Measurements from ENCODE around the gene ESYT2. TPM values are rescaled to one million over a fixed set of nuclear protein-coding genes. Genes with fewer than 3 reads are reported as not detected.

The ESYT2 gene
- polyA plus RNA-seq, 1 of the 3 experiments (the other 2 are of a cell fraction) = 34.2 TPM

DNA sequence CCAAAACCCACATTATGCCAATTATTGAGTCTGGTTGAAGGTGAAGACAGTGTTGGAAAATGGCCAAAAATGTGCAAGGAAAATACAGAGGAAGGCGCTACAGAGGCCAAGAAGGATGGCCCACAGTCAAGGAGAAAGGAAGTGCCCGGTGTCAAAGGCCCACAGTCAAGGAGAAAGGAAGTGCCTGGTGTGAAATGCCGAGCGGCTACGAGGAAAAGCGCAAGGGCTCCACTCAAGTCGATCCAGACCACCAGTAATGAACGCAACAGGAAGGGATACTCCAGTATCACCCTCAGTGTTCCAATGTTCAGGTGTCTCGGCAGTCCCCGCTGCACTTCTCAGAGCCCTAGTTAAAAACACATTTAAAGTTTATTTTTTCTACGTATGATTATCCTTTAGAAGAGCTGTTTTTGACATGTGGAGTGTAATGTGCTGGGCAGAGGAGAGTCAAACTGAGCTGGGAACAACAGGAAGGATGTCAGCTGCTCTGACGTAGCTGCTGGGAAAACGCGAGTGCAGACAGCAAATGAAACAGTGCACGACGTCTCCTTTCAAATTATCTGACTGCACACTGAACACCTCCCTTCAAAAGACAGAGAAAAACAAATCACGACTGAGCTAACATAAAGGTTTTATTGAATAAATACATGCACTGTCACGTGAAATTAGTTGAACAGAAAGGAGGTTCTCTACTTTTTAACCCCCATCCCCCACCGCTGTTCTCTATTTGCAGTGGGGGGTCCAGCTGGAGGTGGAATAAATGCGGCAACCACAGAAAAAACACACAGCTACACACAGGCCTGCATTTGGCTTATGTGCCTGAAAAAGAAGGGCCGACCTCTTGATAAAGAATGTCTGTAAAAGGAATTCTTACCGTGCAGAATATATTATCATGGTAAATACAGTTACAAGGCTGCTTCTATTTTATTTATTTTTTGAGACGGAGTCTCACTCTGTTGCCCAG is 98.6 kb downstream of the ESYT2 start (continued):
- TF ChIP-seq, protein P1, sequence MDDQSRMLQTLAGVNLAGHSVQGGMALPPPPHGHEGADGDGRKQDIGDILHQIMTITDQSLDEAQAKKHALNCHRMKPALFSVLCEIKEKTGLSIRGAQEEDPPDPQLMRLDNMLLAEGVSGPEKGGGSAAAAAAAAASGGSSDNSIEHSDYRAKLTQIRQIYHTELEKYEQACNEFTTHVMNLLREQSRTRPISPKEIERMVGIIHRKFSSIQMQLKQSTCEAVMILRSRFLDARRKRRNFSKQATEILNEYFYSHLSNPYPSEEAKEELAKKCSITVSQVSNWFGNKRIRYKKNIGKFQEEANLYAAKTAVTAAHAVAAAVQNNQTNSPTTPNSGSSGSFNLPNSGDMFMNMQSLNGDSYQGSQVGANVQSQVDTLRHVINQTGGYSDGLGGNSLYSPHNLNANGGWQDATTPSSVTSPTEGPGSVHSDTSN (IDR thresholded peaks at IDR 0.05) = no peak
- TF ChIP-seq EP300 (IDR thresholded peaks at IDR 0.05; ENCODE audit: borderline replicate concordance in 1 of 2, low read depth in 1 of 2, low read length in 1 of 2) (no peak), MXI1 (IDR thresholded peaks at IDR 0.05; ENCODE audit: low read depth, low read length) (no peak)
- TF ChIP-seq, protein P2, sequence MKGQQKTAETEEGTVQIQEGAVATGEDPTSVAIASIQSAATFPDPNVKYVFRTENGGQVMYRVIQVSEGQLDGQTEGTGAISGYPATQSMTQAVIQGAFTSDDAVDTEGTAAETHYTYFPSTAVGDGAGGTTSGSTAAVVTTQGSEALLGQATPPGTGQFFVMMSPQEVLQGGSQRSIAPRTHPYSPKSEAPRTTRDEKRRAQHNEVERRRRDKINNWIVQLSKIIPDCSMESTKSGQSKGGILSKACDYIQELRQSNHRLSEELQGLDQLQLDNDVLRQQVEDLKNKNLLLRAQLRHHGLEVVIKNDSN (IDR thresholded peaks at IDR 0.05; ENCODE audit: borderline replicate concordance, low read depth) = no peak
- TF ChIP-seq, protein P3, sequence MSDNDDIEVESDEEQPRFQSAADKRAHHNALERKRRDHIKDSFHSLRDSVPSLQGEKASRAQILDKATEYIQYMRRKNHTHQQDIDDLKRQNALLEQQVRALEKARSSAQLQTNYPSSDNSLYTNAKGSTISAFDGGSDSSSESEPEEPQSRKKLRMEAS (IDR thresholded peaks at IDR 0.05; ENCODE audit: low read depth) = no peak

DNA sequence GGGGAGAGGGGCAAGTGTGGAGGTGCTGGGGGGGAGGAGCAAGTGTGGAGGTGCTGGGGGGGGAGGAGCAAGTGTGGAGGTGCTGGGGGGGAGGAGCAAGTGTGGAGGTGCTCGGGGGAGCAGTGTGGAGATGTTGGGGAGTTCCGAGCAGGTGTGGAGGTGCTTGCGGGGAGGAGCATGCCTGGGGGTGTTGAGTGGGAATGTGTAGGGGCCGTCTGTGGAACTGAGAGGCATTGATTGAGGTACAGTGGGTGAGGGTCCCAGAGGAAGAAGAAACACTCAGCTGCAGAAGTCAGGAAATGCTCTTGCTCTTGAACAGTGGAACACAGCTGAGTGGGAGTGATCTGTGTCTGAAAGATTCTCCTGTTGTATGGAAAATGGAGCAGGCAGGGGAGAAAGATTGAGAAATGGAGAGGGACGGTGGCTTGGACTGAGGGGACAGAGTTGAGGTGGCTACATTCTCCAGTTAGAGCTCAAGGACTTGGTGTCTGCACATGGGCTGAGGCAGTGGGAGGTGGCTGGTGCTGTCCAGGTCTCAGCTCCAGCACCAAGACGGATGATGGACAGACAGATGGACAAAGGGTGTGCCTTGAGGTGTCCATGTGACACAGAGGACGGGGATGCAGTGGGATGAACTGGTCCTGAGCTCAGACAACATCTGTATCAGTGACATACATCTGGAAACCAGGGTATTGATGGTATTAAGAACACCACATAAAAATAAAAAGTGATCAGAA is 99.5 kb downstream of the ESYT2 start:
- Histone ChIP-seq H4K20me1 (ENCODE audit: insufficient read depth) (no peaks in the 10 kb centered on the region), H3K9me2 (no peaks in the 10 kb centered on the region), H3K9ac (no peak overlapping the region), H3K4me2 (no peak overlapping the region), H3K9me3 (no peaks in the 10 kb centered on the region), H3F3A (replicated peaks; ENCODE audit: insufficient read depth) (peaks cover 7% of the 10 kb centered on the region), H3K27ac (ENCODE audit: low read depth in 2 of 2, low read length in 1 of 2) (no peak overlapping the region), H3K36me3 (replicated peaks in 1 of 2; ENCODE audit: control insufficient read depth in 1 of 2, insufficient read depth in 2 of 2, low read length in 1 of 2) (peaks cover 17 to 18% of the 10 kb centered on the region in 2 experiments), H3K27me3 (ENCODE audit: insufficient read depth) (no peaks in the 10 kb centered on the region), H3K79me2 (ENCODE audit: insufficient read depth) (no peaks in the 10 kb centered on the region), H3K4me3 (ENCODE audit: low read depth in 2 of 2, low read length in 1 of 2) (no peak overlapping the region), H2AFZ (ENCODE audit: low read depth) (no peak overlapping the region), H3K4me1 (ENCODE audit: control insufficient read depth in 1 of 2, insufficient read depth in 2 of 2, low read depth in 1 of 2, low read length in 1 of 2) (no peaks in the 10 kb centered on the region)
- ChIA-PET CTCF (interaction anchor here (1.5 to 1.7 kb wide), 2 partner anchors 11 to 247 kb away, joined by 3 to 4 read pairs; no protein-coding TSS in a partner anchor), POLR2A (no interaction called here)
- DNase-seq = no peak
- WGBS (ENCODE audit: low lambda C conversion rate) = 96% methylated on average over 7 of the region's 7 CpGs
- TF ChIP-seq POLR2AphosphoS5 (IDR thresholded peaks at IDR 0.05; ENCODE audit: low read depth, low read length) (no peak), MXI1 (IDR thresholded peaks at IDR 0.05; ENCODE audit: low read depth, low read length) (no peak), FOXM1 (IDR thresholded peaks at IDR 0.05; ENCODE audit: low read depth) (no peak), TAF1 (IDR thresholded peaks at IDR 0.05; ENCODE audit: borderline replicate concordance, low read depth, low read length) (no peak), CHD2 (IDR thresholded peaks at IDR 0.05; ENCODE audit: low read length, partially characterized antibody) (no peak), NFIC (IDR thresholded peaks at IDR 0.05; ENCODE audit: borderline replicate concordance) (no peak), RAD21 (IDR thresholded peaks at IDR 0.05; ENCODE audit: low read length) (no peak), SMC3 (IDR thresholded peaks at IDR 0.05; ENCODE audit: low read depth, low read length) (no peak)
- TF ChIP-seq, protein P3 (IDR thresholded peaks at IDR 0.05; ENCODE audit: low read depth) = no peak
- TF ChIP-seq, protein P4, sequence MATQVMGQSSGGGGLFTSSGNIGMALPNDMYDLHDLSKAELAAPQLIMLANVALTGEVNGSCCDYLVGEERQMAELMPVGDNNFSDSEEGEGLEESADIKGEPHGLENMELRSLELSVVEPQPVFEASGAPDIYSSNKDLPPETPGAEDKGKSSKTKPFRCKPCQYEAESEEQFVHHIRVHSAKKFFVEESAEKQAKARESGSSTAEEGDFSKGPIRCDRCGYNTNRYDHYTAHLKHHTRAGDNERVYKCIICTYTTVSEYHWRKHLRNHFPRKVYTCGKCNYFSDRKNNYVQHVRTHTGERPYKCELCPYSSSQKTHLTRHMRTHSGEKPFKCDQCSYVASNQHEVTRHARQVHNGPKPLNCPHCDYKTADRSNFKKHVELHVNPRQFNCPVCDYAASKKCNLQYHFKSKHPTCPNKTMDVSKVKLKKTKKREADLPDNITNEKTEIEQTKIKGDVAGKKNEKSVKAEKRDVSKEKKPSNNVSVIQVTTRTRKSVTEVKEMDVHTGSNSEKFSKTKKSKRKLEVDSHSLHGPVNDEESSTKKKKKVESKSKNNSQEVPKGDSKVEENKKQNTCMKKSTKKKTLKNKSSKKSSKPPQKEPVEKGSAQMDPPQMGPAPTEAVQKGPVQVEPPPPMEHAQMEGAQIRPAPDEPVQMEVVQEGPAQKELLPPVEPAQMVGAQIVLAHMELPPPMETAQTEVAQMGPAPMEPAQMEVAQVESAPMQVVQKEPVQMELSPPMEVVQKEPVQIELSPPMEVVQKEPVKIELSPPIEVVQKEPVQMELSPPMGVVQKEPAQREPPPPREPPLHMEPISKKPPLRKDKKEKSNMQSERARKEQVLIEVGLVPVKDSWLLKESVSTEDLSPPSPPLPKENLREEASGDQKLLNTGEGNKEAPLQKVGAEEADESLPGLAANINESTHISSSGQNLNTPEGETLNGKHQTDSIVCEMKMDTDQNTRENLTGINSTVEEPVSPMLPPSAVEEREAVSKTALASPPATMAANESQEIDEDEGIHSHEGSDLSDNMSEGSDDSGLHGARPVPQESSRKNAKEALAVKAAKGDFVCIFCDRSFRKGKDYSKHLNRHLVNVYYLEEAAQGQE (IDR thresholded peaks at IDR 0.05; ENCODE audit: low read depth, low read length) = no peak
- TF ChIP-seq, protein P1 (IDR thresholded peaks at IDR 0.05) = no peak
- TF ChIP-seq, protein P5, sequence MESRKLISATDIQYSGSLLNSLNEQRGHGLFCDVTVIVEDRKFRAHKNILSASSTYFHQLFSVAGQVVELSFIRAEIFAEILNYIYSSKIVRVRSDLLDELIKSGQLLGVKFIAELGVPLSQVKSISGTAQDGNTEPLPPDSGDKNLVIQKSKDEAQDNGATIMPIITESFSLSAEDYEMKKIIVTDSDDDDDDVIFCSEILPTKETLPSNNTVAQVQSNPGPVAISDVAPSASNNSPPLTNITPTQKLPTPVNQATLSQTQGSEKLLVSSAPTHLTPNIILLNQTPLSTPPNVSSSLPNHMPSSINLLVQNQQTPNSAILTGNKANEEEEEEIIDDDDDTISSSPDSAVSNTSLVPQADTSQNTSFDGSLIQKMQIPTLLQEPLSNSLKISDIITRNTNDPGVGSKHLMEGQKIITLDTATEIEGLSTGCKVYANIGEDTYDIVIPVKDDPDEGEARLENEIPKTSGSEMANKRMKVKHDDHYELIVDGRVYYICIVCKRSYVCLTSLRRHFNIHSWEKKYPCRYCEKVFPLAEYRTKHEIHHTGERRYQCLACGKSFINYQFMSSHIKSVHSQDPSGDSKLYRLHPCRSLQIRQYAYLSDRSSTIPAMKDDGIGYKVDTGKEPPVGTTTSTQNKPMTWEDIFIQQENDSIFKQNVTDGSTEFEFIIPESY (IDR thresholded peaks at IDR 0.05; ENCODE audit: borderline replicate concordance, low read depth) = no peak
- TF ChIP-seq, protein P6, sequence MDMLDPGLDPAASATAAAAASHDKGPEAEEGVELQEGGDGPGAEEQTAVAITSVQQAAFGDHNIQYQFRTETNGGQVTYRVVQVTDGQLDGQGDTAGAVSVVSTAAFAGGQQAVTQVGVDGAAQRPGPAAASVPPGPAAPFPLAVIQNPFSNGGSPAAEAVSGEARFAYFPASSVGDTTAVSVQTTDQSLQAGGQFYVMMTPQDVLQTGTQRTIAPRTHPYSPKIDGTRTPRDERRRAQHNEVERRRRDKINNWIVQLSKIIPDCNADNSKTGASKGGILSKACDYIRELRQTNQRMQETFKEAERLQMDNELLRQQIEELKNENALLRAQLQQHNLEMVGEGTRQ (IDR thresholded peaks at IDR 0.05; ENCODE audit: borderline replicate concordance, low read depth, low read length) = no peak

Measured in SK-N-SH (cell line).